ENCODE measurements around the gene COL4A2. TPM values are rescaled to one million over a fixed set of nuclear protein-coding genes. Genes with fewer than 3 reads are reported as not detected.

Gene COL4A2
- polyA plus RNA-seq, 3 donors, result 93.5 to 632 (median 260) TPM

- H3K27ac ChIP-seq (ENCODE audit: low read depth, low read length), result no peak overlapping the region
- 79 to 89% (median 84%) methylated on average over 14 of the region's 14 CpGs for WGBS, 3 donors
Measured at GRCh38 chr13:110269509-110270185, 37.4 kb upstream of the COL4A2 start.

GRCh38 chr13:110270507-110270906, 36.6 kb upstream of the COL4A2 start:
- H3K27ac ChIP-seq (ENCODE audit: low read depth, low read length), result no peak overlapping the region
- 72 to 86% (median 85%) methylated on average over 7 of the region's 7 CpGs for WGBS, 3 donors

- WGBS, 3 donors, result 66 to 88% (median 75%) methylated on average over 5 of the region's 5 CpGs
- H3K27ac ChIP-seq (ENCODE audit: low read depth, low read length), result no peak overlapping the region
Measured at GRCh38 chr13:110271313-110271712, 35.8 kb upstream of the COL4A2 start.

GRCh38 chr13:110272227-110272626, 34.9 kb upstream of the COL4A2 start:
- 77 to 92% (median 78%) methylated on average over 5 of the region's 5 CpGs for WGBS, 3 donors
- H3K27ac ChIP-seq (ENCODE audit: low read depth, low read length), result no peak overlapping the region

- 75 to 85% (median 82%) methylated on average over 6 of the region's 6 CpGs for WGBS, 3 donors
- no peak overlapping the region for H3K27ac ChIP-seq (ENCODE audit: low read depth, low read length)
Measured at GRCh38 chr13:110272651-110273050, 34.4 kb upstream of the COL4A2 start.

- WGBS, 3 donors, result 82 to 95% (median 90%) methylated on average over 6 of the region's 6 CpGs
- H3K27ac ChIP-seq (ENCODE audit: low read depth, low read length), result no peak overlapping the region
Measured at GRCh38 chr13:110273254-110273653, 33.8 kb upstream of the COL4A2 start.

- WGBS, 3 donors, result 74 to 87% (median 79%) methylated on average over 5 of the region's 5 CpGs
Measured at GRCh38 chr13:110274687-110275086, 32.4 kb upstream of the COL4A2 start.

GRCh38 chr13:110275931-110276552, 31.0 kb upstream of the COL4A2 start:
- 57 to 72% (median 69%) methylated on average over 16 of the region's 16 CpGs for WGBS, 3 donors
- no peak overlapping the region for H3K27ac ChIP-seq (ENCODE audit: low read depth, low read length)

More at GRCh38 chr13:110274687-110275086, 32.4 kb upstream of the COL4A2 start:
- no peak overlapping the region for H3K27ac ChIP-seq (ENCODE audit: low read depth, low read length)

- no peak overlapping the region for H3K27ac ChIP-seq (ENCODE audit: low read depth, low read length)
- WGBS, 3 donors, result 68 to 91% (median 82%) methylated on average over 5 of the region's 5 CpGs
Measured at GRCh38 chr13:110276553-110276950, 30.5 kb upstream of the COL4A2 start.

GRCh38 chr13:110277357-110277975, 29.6 kb upstream of the COL4A2 start:
- H3K27ac ChIP-seq (ENCODE audit: low read depth, low read length), result no peak overlapping the region
- 57 to 63% (median 61%) methylated on average over 5 of the region's 5 CpGs for WGBS, 3 donors

GRCh38 chr13:110278859-110279258, 28.2 kb upstream of the COL4A2 start:
- WGBS, 3 donors, result 85 to 92% (median 91%) methylated on average over 7 of the region's 7 CpGs
- no peak overlapping the region for H3K27ac ChIP-seq (ENCODE audit: low read depth, low read length)

- no peak overlapping the region for H3K27ac ChIP-seq (ENCODE audit: low read depth, low read length)
- WGBS, 3 donors, result 63 to 75% (median 65%) methylated on average over 4 of the region's 4 CpGs
Measured at GRCh38 chr13:110279684-110280083, 27.4 kb upstream of the COL4A2 start.

GRCh38 chr13:110280231-110280813, 26.8 kb upstream of the COL4A2 start:
- 76 to 81% (median 80%) methylated on average over 9 of the region's 9 CpGs for WGBS, 3 donors
- H3K27ac ChIP-seq (ENCODE audit: low read depth, low read length), result no peak overlapping the region

GRCh38 chr13:110280985-110281688, 25.9 kb upstream of the COL4A2 start:
- H3K27ac ChIP-seq (ENCODE audit: low read depth, low read length), result no peak overlapping the region
- 51 to 72% (median 63%) methylated on average over 7 of the region's 7 CpGs for WGBS, 3 donors

- 84 to 89% (median 85%) methylated on average over 5 of the region's 5 CpGs for WGBS, 3 donors
- H3K27ac ChIP-seq (ENCODE audit: low read depth, low read length), result no peak overlapping the region
Measured at GRCh38 chr13:110281736-110282135, 25.3 kb upstream of the COL4A2 start.

GRCh38 chr13:110282316-110282841, 24.7 kb upstream of the COL4A2 start:
- 84 to 96% (median 96%) methylated on average over 1 of the region's 1 CpG for WGBS, 3 donors
- H3K27ac ChIP-seq (ENCODE audit: low read depth, low read length), result no peak overlapping the region

- H3K27ac ChIP-seq (ENCODE audit: low read depth, low read length), result no peak overlapping the region
- WGBS, 3 donors, result 71 to 76% (median 76%) methylated on average over 7 of the region's 7 CpGs
Measured at GRCh38 chr13:110283736-110284517, 23.2 kb upstream of the COL4A2 start.

All from adipose tissue (tissue), 3 donors.